ENCODE measurements around the gene C1QTNF2.

Gene C1QTNF2, protein sequence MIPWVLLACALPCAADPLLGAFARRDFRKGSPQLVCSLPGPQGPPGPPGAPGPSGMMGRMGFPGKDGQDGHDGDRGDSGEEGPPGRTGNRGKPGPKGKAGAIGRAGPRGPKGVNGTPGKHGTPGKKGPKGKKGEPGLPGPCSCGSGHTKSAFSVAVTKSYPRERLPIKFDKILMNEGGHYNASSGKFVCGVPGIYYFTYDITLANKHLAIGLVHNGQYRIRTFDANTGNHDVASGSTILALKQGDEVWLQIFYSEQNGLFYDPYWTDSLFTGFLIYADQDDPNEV

DNA sequence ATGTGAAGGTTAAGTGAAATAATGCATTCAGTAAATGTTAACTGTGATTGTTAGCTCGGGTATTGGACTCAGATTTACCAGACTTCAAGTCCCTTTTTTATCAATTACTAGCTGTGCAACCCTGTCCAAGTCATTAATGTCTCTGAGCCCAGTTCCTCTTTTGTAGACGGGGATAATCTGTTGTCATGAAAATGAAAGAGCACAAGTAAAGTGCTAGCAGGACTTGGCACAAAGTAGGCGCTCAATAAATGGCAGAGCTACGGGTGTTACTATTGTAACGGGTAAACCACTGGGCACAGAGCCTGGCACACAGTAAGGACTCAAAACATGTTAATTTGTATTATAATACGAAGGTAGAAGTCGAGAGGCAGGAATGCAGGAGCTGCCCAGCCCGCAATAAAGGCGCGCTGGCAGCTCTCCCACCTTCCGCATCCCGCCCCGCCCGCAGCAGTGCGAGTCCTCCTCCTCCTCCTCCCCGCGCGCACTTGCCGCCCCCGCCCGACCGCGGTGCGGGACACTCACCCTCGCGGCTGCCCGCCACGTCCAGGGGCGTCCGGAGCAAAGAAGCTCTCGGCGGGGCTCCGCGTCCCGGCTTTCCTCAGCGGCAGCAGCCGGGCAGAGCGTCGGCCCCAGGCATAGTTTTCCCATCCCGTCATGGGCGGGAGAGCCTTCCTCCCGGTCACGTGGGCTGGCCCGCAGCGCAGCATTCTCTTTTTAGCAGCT lies at the start of gene C1QTNF2:
C1QTNF2 (minus strand) TSS at position 637 of the 723 bp plus-strand sequence. CDS start 15,615 bp downstream, outside the sequence.
- peak in 30 of 56 donors; percentile 7 to 88 (median 34) for DNase-seq

DNA sequence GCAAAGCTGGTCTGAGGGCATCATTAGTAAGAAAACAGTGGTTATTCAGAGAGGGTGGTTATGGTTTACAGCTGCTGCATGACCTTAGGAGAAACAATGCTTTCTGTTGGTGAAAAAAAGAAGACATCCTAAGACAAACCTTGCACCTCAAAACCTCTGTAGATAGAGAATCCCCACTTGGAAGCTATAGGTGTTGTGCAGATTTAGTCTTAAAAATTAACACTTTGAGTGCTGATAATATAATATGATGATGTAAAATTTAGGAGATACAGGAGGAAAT lies 49.8 kb upstream of the C1QTNF2 start:
- DNase-seq: no peak

DNA sequence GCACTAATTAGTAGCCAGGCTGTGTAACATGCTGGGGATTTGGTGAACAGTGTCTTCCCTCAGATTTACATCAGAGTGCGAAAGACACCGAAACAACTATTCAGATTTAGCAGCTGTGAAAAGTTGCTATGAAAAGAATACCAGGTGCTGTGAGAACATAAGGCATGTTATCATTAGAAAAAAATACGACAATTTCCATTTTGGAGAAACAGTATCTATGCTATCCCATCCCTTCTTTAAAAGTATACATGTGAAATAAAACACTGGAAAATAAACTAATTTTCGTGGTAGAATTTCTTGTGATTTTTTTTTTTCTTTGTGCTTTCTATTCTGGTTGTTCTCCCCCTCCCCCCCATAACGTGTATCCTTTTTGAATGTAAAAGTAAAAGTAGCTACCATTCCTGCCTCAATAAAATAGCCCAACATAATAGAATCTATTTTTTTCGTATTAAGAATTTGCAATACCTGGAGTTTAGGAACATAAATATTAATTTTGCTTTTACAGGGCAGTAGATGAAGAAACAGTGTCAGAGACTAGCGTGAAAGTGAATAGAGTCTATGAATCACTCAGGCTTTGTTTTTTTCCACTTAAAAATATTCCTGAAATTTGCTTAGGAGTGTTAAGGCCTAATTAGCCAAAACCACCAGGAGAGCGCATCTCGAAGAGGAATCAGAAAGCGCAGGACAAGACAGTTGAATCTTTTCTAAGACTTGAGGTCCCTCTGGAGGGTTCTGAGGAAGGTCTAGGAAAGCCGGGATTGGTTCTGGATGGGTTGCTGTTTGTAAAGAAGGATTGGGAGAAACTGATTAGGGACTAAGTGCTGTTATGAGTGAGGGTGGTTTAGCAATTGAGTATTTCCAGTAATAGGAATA lies 49.3 kb upstream of the C1QTNF2 start:
- DNase-seq: no peak

DNA sequence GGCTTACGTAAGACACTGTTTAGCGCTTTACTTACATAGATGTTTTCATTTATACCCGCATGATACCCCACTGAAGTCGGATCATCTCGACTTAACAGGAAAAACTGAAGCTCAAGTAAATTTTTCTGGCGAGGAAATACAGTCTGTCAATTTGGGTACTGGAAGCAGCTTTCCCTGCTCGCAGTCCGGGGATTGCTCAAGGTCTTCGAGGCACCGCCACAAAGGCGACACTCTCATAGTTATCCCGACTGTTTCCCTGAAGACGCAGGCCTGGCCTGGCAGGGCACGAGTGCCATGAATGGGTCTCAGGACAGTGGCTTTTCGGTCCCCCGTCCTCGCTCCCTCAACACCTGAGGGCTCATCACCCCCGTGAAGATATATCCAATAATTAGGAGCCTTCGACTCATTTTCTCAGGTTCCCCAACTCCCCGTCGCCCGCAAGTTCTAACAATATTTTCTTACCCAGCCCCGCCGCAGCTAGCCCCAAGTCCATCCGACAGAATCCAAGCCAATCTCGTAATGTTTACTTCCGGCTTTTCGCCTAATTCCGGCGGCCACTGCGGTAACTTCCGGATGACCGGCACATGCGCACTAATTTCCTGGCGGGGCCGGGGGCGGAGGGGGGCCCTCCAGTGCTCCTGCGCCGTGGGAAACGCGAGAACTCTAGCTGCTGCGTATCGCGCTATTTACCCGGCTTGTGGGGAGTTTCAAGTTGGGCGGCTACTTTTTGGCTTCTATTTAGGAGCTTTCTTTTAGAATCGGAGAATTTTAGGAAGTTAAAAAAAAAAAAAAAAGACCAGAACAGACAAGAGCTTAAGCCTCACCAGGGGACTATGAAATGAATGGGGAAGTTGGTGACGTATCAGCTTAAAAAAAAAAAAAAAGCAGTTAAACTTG lies 48.4 kb upstream of the C1QTNF2 start, which contains the start of gene SLU7:
SLU7 (minus strand) TSS at position 521 of the 897 bp plus-strand sequence. CDS start 3,787 bp downstream, outside the sequence.
- peak in 55 of 56 donors; percentile 59 to 94 (median 81) for DNase-seq

DNA sequence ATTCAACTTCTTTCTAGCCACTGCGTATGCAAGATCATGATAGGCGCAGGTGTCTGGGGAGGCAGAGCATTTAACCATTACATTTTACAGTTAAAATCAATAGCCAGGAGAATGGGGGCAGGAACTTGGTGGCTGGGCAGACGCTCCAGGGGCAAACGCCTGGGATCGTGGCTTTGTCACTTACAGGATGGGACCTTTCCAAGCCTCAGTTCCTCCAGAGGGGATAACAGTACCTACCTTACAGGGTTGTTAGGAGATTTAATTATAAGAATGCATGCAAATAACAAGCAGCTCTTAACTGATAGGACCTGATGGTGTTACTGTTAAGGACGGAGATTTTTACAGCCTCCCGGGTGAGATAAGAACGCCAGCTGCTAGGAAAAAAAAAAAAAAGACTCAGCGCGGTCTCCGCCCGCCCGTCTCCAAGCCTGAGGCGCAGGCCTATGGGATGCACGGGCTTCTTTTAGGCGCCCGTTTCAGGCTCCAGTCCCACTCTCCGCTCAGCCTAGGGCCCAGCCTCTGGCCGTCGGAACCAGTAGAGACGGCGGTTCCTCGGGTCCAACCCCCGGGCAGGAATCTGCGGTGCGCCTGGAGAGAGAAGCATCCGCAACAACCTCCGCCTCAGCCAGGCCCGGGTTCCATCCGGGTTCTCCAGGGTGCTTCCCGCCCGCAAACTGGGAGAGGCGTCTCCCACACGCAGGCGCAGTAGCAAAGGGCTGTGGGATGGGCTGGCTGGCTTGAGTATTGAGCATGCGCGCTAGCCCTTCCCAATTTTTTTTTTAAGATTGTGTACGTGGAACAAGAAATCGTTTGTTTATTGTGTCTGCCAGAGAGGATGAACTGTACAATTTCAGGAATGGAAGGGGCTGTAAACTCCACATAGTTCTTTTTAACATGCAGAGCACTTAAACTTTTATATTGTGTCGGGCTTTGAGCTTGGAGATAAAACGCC lies 29.3 kb upstream of the C1QTNF2 start, which contains the start of gene FAM200C:
FAM200C (minus strand) TSS at position 653 of the 952 bp plus-strand sequence. CDS start 4,564 bp downstream, outside the sequence.
- DNase-seq: peak; percentile 46 to 94 (median 86)

DNA sequence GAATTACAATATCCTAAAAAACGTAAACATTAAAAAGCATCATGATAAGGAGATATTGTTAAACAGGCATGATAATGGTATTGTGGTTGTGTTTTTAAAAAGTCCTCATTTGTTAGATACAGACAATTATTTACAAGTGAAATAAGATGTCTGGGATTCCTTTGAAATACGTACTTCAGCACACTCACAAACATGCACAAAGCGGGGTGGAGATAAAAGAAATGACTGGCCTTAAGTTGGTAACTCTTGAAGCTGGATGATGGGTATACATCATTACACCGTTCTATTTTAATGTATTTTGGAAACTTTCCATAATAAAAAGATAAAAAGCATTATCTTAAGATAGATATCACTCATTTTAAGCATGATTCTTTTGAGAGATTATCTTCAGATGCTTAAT lies 28.4 kb upstream of the C1QTNF2 start:
- DNase-seq: no peak

DNA sequence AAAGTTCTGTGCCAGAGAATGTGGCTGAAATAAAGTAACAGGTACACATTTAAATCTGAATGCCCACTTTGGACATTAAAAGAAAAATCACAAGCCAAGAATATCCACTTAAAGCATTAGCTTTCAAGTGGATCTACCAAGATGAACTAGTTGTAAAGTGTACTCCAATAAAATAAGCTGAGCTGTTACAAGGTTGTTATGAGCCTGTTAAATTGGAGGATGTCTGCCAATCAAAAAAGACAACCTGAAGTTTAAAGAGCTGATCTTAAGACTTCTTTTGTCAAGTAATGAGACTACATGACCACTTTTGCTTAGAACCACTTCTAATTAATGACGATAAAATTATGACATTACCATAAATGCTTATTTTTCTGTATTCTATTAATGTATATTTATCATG lies 27.1 kb upstream of the C1QTNF2 start:
- DNase-seq: no peak

DNA sequence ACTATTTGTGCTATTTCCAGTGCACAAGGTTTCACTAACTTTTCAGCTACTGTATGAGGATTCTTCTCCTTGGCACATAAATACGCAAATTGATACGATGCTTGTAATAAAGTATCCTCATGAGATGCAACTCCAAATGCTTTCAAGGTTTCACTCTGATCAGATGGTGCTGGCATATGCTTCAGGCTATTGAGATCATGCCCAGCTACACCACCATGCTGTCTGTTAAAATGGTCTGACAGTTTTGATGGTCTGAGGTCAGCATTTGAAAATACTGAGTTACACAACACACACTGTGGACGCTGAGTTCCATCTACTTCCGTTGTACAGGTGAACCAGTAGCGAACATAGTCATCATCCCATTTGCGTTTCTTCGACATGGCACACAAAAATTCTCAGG lies 24.7 kb upstream of the C1QTNF2 start:
- no peak for DNase-seq

DNA sequence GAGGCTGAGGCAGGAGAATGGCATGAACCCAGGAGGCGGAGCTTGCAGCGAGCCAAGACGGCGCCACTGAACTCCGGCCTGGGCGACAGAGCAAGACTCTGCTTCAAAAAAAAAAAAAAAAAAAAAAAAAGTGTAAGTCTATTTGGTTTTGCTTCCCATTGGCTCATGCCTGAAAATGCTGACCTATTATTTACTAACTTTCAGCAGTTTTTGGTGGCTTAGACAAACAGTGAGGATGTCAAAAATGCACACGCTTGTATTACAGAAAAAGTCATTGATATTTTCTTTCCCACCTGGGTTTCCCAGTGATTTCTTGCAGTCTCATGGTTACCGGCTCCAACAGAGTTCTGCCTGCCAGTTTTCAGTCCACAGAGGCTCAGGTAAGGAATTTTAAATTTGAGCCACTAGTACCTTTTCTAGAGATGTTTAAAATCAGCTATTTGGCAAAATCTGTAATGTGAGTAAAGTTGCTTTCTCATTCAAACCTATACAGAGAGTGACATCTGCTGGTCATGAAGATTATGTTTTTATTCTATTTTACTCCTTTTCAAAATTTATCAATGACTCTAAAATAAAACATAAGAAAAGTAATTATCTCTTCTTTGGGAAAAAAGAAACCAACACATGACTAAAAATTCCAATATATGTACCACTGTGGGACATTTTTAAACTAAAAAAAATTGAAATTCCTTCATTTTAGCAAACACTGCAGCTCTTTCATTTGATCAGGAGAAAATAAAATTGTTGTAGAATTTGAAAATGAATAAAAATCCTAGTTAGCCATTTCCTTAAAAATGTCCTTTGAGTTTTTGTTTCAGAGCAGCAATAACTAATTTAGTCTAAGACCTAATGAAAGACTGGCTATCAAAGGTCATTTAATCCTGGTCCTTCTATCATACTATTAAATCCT lies 20.6 kb upstream of the C1QTNF2 start:
- DNase-seq: no peak

DNA sequence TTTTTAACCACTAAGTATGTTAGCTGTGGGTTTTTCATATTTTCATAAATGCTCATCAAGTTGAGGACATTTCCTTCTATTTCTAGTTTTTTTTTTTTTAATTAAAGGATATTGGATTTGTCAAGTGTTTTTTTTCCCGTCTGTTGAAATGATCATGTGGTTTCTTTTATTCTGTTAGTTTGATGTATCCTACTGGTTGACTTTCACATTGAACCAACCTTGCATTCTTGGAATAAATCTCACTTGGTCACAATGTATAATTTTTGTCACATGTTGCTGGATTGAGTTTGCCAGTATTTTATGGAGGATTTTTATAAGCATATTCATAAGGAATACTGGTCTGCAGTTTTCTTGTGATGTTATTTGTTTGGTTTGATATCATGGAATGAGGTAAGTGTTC lies 17.0 kb upstream of the C1QTNF2 start:
- DNase-seq: no peak

DNA sequence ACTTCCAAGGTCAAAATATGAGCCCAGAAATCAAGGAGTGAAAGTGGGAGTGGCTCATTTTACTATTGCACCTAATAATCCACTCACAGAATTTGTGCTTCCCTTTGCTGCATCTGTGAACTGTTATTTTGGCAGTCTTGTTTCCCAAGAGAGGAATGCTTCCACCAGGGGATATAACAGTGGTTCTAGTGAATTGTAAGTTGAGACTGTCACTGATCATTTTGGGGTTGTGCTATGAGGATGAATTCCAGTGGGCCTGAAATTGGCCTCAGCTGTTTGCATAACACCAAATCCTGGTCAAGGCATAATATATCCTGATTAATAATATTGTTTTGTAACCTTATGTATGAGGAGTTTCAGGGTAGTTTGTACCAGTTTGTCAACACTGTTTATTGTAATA lies 15.1 kb upstream of the C1QTNF2 start:
- no peak for DNase-seq

DNA sequence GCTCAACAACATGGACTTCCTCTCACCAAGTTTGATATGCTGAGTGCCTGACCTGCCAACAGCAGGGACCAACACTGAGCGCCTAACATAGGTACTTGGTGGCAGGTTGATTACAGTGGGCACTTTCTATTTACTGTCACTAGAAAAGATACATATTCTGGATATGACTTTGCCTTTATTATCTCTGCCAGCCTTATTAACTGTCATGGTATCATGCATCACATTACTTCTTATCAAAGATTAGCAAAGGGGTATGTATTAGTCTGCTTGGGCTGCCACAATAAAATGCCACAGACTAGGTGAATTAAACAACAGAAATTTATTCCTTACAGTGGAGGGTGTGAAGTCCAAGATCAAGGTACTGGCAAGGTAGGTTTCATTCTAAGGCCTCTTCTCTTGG lies 14.3 kb upstream of the C1QTNF2 start:
- DNase-seq: no peak

DNA sequence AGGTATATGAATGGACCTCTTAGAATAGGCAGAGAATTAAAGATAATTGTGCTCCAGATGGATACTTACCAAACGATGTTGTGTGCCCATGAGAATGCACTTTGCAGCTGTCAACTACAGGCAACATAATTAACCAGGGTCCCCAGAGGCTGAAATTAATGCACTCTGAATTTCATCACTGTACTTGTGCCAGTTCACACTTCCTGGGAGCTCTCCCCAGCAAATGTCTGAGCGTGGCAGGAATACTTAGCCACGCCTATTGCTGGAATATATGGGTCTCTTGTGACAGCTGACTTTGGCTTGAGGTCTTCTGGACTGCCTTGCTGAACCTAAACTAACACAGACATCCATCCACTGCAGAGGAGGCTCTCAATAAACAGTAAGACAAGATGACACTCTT lies 11.9 kb upstream of the C1QTNF2 start:
- no peak for DNase-seq

DNA sequence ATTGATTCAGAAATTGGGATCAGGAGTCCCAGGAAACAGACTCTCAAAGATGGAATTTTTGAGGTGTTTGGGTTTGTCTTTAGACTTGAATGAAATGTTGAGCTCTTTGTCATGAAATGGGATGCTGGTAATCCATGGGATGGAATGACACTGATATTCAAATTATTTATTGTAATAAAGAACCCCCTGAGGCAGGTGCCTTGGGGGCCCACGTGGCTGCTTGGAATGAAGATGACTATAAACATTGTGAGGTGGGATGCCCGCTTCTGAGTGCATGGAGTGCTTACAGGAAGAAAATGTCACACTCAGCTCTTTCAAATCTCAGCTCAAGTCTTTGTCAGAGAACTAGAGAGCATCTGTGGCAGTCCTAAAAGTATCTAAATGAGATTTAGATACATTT lies 9.6 kb upstream of the C1QTNF2 start:
- no peak for DNase-seq

DNA sequence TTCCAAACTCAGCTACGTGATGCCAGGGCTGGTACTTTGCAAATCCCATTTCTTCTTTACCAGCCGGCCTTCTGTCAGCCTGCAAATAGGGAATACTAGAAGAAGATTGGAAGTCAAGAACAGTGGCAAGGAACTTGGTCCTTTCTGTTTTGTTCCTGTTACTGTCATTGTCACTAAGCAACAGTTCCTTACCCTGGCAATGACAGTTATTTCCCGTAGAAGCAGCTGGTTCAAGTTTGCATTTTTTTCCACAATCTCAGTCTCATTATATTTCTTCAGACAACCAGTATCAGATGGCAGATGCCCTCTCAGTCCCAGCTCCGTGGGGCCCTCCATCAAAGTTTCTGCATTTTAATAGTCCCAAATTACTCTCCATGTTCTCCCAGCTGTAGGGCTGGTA lies 9.1 kb upstream of the C1QTNF2 start:
- no peak for DNase-seq

DNA sequence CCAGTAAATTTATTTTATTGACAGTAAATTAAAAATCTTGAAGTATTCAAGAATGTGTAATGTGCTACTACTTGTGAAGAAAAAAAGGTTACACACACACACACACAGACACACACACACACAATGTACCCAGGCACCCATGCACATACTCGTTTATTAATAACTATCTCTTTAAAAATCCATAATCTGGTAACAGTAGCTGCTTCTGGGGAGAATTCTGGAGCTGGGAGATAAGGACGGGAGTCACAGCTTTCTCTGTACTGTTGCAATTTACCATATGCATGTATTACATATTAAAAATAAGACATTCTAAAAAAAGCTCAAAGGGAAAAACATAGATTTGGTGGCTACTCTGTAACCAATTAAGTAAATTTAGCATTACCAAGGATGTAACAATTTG lies 7.9 kb upstream of the C1QTNF2 start:
- no peak for DNase-seq

DNA sequence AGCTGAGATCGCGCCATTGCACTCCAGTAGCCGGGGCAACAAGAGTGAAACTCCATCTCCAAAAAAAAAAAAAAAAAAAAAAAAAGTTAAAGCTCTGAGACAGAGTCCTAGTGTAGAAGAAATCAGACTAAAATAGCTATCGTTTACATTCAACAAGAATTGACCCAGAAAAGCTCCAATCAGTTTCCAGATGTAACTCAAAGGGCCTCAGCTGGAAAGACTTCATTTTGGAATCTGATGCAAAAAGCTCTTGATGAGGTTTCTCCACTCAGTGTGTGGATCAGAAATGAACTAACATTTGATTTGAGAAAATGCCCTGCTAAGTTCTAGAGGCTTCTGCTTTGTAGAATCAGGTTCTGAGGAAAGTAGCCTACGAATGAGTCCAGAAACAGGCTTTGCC lies 7.2 kb upstream of the C1QTNF2 start:
- no peak for DNase-seq

DNA sequence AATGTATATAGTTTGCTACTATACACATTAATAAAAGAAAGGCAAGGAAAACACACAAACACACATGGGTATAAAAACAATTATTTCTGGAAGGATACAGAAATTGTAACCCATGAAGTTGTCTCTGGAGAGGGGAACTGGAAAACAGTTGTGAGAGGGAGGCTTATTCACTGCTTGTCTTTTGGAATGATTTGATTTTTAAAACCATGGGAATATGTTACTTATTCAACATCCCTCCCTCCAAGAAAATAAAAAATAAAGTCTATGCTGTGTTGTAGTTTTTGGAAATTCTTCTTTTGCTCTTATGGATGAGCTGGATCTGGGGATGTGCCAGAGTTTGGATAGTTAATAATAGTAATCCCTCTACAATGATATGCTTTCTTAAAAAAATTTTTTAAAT lies 6.0 kb upstream of the C1QTNF2 start:
- DNase-seq: no peak

DNA sequence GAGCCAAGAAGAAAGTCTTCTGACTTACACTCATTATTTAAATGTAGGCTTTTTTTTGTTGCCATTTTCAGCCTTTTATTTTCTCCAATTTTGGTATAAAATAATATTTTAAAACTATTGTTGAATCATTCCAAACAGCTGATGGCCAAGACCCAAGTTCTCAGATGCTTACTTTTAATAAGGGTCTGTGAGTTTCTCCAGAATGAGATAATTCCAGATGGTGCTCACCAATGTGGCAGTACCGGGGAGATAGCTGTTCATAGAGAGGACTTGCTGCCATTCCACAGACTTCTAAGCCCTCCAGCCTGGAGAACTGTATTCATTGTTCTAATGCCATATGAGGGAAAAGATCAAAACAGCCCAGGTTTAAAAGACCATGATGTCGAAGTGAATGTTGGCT lies 5.3 kb upstream of the C1QTNF2 start:
- DNase-seq: no peak

Data from amygdala (tissue), 56 donors.